CD4-positive, alpha-beta T cell (primary cell): ENCODE results near the gene ZMYND15. TPM values are rescaled to one million over a fixed set of nuclear protein-coding genes. Genes with fewer than 3 reads are reported as not detected.

Source experiments
- ATAC-seq: fragments of 200-7000 bp; cut with Tn5 transposase; one replicate; pipeline ENCODE4 v1.10.0; 2022; ENCODE audit warnings: mild to moderate bottlenecking; ENCODE audit not compliant: poor library complexity
- CTCF ChIA-PET: fragments of 350-600 bp; sonication (Branson Sonifier 250); formaldehyde crosslinking; loops from one replicate; lab custom pipeline; 2021; ENCODE audit warnings: antibody characterized with exemption, inconsistent platforms; lab: Charles Lee
- POLR2A ChIA-PET: fragments of 350-600 bp; sonication (Branson Sonifier 250); formaldehyde crosslinking; loops from one replicate; lab custom pipeline; 2021; ENCODE audit warnings: antibody characterized with exemption, inconsistent platforms; lab: Charles Lee
- DNase-seq, 14 experiments: peaks; one replicate each; pipeline ENCODE4 v3.0.0-alpha.2; 2013 to 2020; ENCODE audit warnings: mixed read lengths in 2 of 14
- H3K27ac ChIP-seq, 2 donors: one replicate each; pipeline versions ENCODE4 v1.5.1 to v1.7.0; 2013; ENCODE audit warnings: low read length in 2 of 2, low read depth in 1 of 2, mild to moderate bottlenecking in 1 of 2
- H3K27me3 ChIP-seq, 2 experiments: 1 replicate in 1 of 2; 2 replicates in 1 of 2; pipeline versions ENCODE4 v1.6.1 to v1.7.0; 2013; ENCODE audit warnings: low read length in 2 of 2, control low read depth in 1 of 2, mild to moderate bottlenecking in 1 of 2, moderate library complexity in 1 of 2; ENCODE audit not compliant: insufficient read depth in 2 of 2, control insufficient read depth in 1 of 2
- H3K36me3 ChIP-seq: one replicate; pipeline ENCODE4 v1.6.1; 2013; ENCODE audit warnings: low read length, control low read depth; ENCODE audit not compliant: insufficient read depth
- H3K4me1 ChIP-seq: one replicate; pipeline ENCODE4 v1.6.1; 2013; ENCODE audit warnings: low read length, control low read depth; ENCODE audit not compliant: insufficient read depth
- H3K4me3 ChIP-seq: one replicate; pipeline ENCODE4 v1.5.1; 2013; ENCODE audit warnings: mild to moderate bottlenecking, low read length, moderate library complexity
- H3K9me3 ChIP-seq, 2 experiments: 1 replicate in 1 of 2; 2 replicates in 1 of 2; pipeline versions ENCODE4 v1.6.1 to v1.7.0; 2013; ENCODE audit warnings: low read length in 2 of 2, mild to moderate bottlenecking in 2 of 2, control low read depth in 1 of 2, moderate library complexity in 1 of 2; ENCODE audit not compliant: control insufficient read depth in 1 of 2, insufficient read depth in 1 of 2
- H3K27ac Mint-ChIP-seq: one replicate; pipeline ENCODE4 v1.8.0; 2020; ENCODE audit warnings: mixed read lengths
- H3K27me3 Mint-ChIP-seq: one replicate; pipeline ENCODE4 v1.8.0; 2021; ENCODE audit warnings: mixed read lengths
- H3K36me3 Mint-ChIP-seq: one replicate; pipeline ENCODE4 v1.8.0; 2021; ENCODE audit warnings: low read depth, mixed read lengths
- H3K4me1 Mint-ChIP-seq: one replicate; pipeline ENCODE4 v1.8.0; 2021; ENCODE audit warnings: low read depth, mixed read lengths
- H3K4me3 Mint-ChIP-seq: one replicate; pipeline ENCODE4 v1.8.0; 2020; ENCODE audit warnings: mild to moderate bottlenecking, mixed read lengths
- H3K9me3 Mint-ChIP-seq: one replicate; pipeline ENCODE4 v1.8.0; 2020; ENCODE audit warnings: mixed read lengths
- intact Hi-C, 2 experiments: fragments of 100-400 bp; cut with DNase I in 1 of 2; cut with micrococcal nuclease in 1 of 2; formaldehyde crosslinking; loops; one replicate each; pipeline versions ENCODE4 v1.15.1 to v1.9.0; 2023 to 2025; cut with DNase I, micrococcal nuclease
- total RNA-seq, 174 experiments: library from RNA in 2 of 174; stranded (reverse) in 2 of 174; gene quantifications; one replicate each; pipeline ENCODE4 v1.2.3 and lab custom pipeline; 2021 to 2026
- TF ChIP-seq, protein P1 (sequence below): fragments of 200-600 bp; IDR thresholded peaks from one replicate; pipeline ENCODE4 v1.8.0; 2022; ENCODE audit warnings: antibody characterized with exemption, mild to moderate bottlenecking

Gene ZMYND15
- total RNA-seq, 2 experiments from 2014 or later = 3.1 to 3.3 TPM

DNA sequence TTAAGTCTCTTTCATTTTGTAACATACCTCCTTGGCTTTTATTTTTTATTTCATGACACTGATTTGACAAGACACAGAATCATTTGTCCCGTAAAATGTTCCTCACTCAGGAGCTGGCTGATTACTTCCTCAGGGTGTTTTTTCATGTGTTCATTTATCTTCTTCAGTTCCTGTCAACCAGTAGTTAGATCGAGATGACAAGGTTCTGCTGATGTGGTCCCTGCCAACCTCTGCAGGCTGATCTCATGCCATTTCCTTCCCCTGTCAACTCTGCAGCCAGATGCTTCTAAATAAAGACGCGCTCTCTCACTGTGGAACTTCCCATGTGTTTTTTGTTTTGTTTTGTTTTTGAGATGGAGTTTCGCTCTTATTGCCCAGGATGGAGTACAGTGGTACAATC lies 8.2 kb downstream of the ZMYND15 start:
- H3K36me3 Mint-ChIP-seq = no peaks in the 10 kb centered on the region
- POLR2A ChIA-PET = interaction anchor here (0.6 to 1.3 kb wide), 3 partner anchors 9 to 111 kb away, joined by 3 to 4 read pairs (median 4); partner anchors contain the start of gene ZMYND15
- H3K9me3 Mint-ChIP-seq = no peaks in the 10 kb centered on the region
- Histone ChIP-seq H3K27ac (no peak overlapping the region), H3K4me3 (no peak overlapping the region), H3K9me3 (peaks cover 0 to 3% of the 10 kb centered on the region in 2 experiments), H3K4me1 (peaks cover 23% of the 10 kb centered on the region), H3K36me3 (no peaks in the 10 kb centered on the region), H3K27me3 (peaks cover 0 to 5% of the 10 kb centered on the region in 2 experiments)
- peaks cover 16% of the 10 kb centered on the region for H3K27me3 Mint-ChIP-seq
- peak overlapping the region; percentile 68 for H3K4me3 Mint-ChIP-seq
- TF ChIP-seq, protein P1, sequence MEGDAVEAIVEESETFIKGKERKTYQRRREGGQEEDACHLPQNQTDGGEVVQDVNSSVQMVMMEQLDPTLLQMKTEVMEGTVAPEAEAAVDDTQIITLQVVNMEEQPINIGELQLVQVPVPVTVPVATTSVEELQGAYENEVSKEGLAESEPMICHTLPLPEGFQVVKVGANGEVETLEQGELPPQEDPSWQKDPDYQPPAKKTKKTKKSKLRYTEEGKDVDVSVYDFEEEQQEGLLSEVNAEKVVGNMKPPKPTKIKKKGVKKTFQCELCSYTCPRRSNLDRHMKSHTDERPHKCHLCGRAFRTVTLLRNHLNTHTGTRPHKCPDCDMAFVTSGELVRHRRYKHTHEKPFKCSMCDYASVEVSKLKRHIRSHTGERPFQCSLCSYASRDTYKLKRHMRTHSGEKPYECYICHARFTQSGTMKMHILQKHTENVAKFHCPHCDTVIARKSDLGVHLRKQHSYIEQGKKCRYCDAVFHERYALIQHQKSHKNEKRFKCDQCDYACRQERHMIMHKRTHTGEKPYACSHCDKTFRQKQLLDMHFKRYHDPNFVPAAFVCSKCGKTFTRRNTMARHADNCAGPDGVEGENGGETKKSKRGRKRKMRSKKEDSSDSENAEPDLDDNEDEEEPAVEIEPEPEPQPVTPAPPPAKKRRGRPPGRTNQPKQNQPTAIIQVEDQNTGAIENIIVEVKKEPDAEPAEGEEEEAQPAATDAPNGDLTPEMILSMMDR = no peak
- H3K27ac Mint-ChIP-seq = peak overlapping the region; percentile 54
- DNase-seq = peak in 9 of 14 experiments; percentile 11 to 73 (median 36)
- peaks cover 15% of the 10 kb centered on the region for H3K4me1 Mint-ChIP-seq
- intact Hi-C loops = no loop called here
- CTCF ChIA-PET = interaction anchor here (0.6 to 1.0 kb wide), 2 partner anchors 38 to 169 kb away, joined by 3 read pairs; partner anchors contain the start of gene ARRB2
- peak; percentile 96 for ATAC-seq

DNA sequence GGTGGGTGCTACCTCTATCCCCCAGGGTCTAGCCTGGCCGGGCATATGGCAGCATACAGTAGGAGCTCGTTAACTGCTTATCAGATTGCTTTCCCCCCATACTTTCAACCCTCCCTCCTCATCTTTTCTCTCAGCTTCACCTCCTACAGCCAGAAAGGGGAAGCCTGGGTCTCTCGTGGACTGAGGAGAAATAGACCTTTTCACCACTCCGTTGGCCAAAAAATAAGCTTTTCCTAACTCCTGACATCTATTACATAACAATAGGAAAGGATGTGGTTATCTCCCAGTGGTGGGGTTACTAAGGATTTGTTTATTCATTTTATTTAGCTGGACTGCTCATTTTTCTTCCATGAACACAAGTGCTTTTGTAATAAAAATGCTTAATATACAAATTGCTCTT lies 9.1 kb downstream of the ZMYND15 start:
- no peak for ATAC-seq
- TF ChIP-seq, protein P1 = no peak
- peaks cover 0 to 3% of the 10 kb centered on the region in 2 experiments for H3K9me3 ChIP-seq
- H3K27ac ChIP-seq = no peak overlapping the region
- no peak overlapping the region for H3K27ac Mint-ChIP-seq
- no peaks in the 10 kb centered on the region for H3K36me3 Mint-ChIP-seq
- DNase-seq = no peak
- peaks cover 19% of the 10 kb centered on the region for H3K27me3 Mint-ChIP-seq
- peaks cover 0 to 5% of the 10 kb centered on the region in 2 experiments for H3K27me3 ChIP-seq
- intact Hi-C loops = no loop called here
- H3K9me3 Mint-ChIP-seq = no peaks in the 10 kb centered on the region
- ChIA-PET CTCF (interaction anchor here (1.1 kb wide), 1 partner anchor 127 kb away, joined by 3 read pairs; no protein-coding TSS in a partner anchor), POLR2A (interaction anchor here (0.7 to 1.3 kb wide), 2 partner anchors 10 to 110 kb away, joined by 3 to 4 read pairs; partner anchors contain the start of gene ZMYND15)
- no peak overlapping the region for H3K4me3 ChIP-seq
- H3K4me1 ChIP-seq = peaks cover 23% of the 10 kb centered on the region
- H3K36me3 ChIP-seq = no peaks in the 10 kb centered on the region
- no peak overlapping the region for H3K4me3 Mint-ChIP-seq
- H3K4me1 Mint-ChIP-seq = peaks cover 15% of the 10 kb centered on the region

DNA sequence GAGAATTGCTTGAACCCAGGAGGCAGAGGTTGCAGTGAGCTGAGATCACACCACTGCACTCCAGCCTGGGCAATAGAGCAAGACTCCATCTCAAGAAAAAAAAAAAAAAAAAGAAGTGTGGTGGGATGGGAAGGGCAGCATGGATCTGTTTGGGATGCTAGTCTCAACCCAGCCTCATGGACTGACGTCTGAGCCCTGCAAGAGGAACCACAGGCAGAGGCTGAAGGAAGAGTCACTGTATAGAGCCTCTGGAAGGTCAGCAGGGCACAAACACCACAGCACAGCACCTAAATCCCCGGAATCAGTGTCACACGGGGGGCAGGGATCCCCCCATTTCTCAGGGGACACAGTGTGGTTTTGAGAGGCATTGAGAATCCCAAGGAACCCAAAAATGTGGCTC lies 11.0 kb downstream of the ZMYND15 start:
- ChIA-PET CTCF (interaction anchor here (0.6 kb wide), 1 partner anchor 40 kb away, joined by 3 read pairs; no protein-coding TSS in a partner anchor), POLR2A (no interaction called here)
- H3K27me3 Mint-ChIP-seq = peaks cover 24% of the 10 kb centered on the region
- H3K4me3 Mint-ChIP-seq = no peak overlapping the region
- H3K27me3 ChIP-seq = peaks cover 5 to 6% of the 10 kb centered on the region in 2 experiments
- TF ChIP-seq, protein P1 = no peak
- DNase-seq = no peak
- H3K4me1 Mint-ChIP-seq = peaks cover 15% of the 10 kb centered on the region
- intact Hi-C loops = no loop called here
- no peaks in the 10 kb centered on the region for H3K36me3 Mint-ChIP-seq
- no peaks in the 10 kb centered on the region for H3K9me3 Mint-ChIP-seq
- no peak overlapping the region for H3K4me3 ChIP-seq
- peaks cover 0 to 3% of the 10 kb centered on the region in 2 experiments for H3K9me3 ChIP-seq
- peaks cover 15% of the 10 kb centered on the region for H3K4me1 ChIP-seq
- no peak overlapping the region for H3K27ac Mint-ChIP-seq
- H3K36me3 ChIP-seq = no peaks in the 10 kb centered on the region
- no peak for ATAC-seq
- no peak overlapping the region for H3K27ac ChIP-seq
